Heart left ventricle (tissue), 13 donors: ENCODE data around the gene C3orf52.

ENCODE experiments used
- POLR2A ChIP-seq, 2 donors: fragments of 450-650 bp; IDR thresholded peaks; one replicate each; pipeline ENCODE4 v1.6.1; 2017; ENCODE audit warnings: antibody characterized with exemption in 2 of 2, mild to moderate bottlenecking in 2 of 2, moderate library complexity in 2 of 2
- TF ChIP-seq, protein P1 (sequence below), 12 donors: fragments of 200-600 bp; sonication (generic) in 4 of 12; IDR thresholded peaks; one replicate each; pipeline versions ENCODE4 v1.5.0 to v1.8.0; 2018 to 2022; ENCODE audit warnings: antibody characterized with exemption in 12 of 12, mild to moderate bottlenecking in 5 of 12
- donor health status: ischemic (EF 13 %, LVEDD 7.1; RV severe dilation, severe dysfunction).
- donor health status: DM: no; HTN: yes; CAD: no.
- donor health status: DM: no; HTN: no; CAD: no.
- donor health status: ischemic (EF 25% LVEDD 6.9; RV normal size, moderate dysfunction).
- donor health status: ischemic (EF 25% LVEDD 5.7; RV mildly dilated, moderate dysfunction).
- donor health status: ischemic (EF 35%, LVEDD 5.7; RV mildly dilated, moderate dysfunction).
- donor health status: nonischemic (EF 11% LVEDD 7.7; RV severe dilation, severe dysfunction).
- donor health status: DM: yes; HTN: yes; CAD: no.
- donor health status: PGD.
- donor health status: ischemic (EF 29% LVEDD 5.4; RV normal size, mild dysfunction).
- donor health status: nonischemic (EF 23%, LVEDD 6.1; RV moderate dilation, normal function).

DNA sequence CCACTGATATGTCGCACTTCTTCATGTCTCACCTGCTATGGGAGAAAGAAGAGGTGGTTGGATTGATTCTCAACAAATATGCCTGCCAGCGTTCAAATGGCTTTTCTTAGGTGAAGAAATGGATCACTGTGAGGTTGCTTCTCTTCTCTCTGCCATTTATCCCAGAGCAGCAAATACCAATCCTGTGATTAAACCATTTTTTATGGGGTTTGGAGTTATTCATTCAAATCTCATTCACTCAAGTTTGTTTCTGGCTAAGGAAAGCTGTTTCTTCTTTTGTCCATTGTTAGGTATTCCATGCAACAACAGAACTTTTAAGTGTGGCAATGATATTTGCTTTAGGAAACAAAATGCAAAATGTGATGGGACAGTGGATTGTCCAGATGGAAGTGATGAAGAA, 12.2 kb upstream of the C3orf52 start:
- TF ChIP-seq, protein P1, sequence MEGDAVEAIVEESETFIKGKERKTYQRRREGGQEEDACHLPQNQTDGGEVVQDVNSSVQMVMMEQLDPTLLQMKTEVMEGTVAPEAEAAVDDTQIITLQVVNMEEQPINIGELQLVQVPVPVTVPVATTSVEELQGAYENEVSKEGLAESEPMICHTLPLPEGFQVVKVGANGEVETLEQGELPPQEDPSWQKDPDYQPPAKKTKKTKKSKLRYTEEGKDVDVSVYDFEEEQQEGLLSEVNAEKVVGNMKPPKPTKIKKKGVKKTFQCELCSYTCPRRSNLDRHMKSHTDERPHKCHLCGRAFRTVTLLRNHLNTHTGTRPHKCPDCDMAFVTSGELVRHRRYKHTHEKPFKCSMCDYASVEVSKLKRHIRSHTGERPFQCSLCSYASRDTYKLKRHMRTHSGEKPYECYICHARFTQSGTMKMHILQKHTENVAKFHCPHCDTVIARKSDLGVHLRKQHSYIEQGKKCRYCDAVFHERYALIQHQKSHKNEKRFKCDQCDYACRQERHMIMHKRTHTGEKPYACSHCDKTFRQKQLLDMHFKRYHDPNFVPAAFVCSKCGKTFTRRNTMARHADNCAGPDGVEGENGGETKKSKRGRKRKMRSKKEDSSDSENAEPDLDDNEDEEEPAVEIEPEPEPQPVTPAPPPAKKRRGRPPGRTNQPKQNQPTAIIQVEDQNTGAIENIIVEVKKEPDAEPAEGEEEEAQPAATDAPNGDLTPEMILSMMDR (IDR thresholded peaks at IDR 0.05), result no peak
- TF ChIP-seq POLR2A (IDR thresholded peaks at IDR 0.05), result no peak
